CD4-positive, alpha-beta T cell treated with Interleukin-6 for 4 hours (primary cell): Measurements from ENCODE around the gene EMP2.
"Not testable (repeated sequence)": the region's sequence is repeated elsewhere in the genome, so short reads cannot be mapped to it uniquely, and the experiment has no call there.

Source experiments
- DNase-seq: peaks from one replicate; pipeline ENCODE4 v3.0.0-alpha.2; 2020; ENCODE audit warnings: mixed read lengths

Gene EMP2

GRCh38 chr16:10519297-10519696 is 61.1 kb downstream of the EMP2 start:
- no peak for DNase-seq

DNA sequence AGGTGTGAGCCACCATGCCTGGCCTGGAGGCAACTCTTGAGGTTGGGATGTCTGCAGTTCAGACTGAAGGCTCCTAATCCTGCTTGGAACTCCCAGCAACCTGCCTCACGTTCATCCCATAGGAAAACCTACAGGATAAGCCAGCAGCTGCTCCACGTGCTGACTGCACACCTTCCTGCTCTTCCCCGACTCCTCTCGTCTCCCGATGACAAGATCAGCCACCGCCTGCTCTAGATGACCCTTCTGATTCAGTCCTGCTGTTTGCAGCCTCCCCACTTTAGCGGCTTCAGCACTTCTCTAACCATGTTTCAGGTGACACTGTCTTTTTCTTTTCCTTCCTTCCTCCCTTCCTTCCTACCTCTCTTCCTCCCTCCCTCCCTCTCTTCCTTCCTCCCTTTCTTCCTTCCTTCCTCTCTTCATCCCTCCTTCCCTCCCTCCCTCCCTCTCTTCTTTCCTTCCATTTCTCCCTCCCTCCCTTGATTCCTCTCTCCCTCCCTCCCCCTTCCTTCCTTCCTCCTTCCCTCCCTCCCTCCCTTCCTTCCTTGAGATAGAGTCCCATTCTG is 61.8 kb downstream of the EMP2 start:
- no peak for DNase-seq

- no peak for DNase-seq
Measured at GRCh38 chr16:10517868-10518267, 62.5 kb downstream of the EMP2 start.

- peak; percentile 58 for DNase-seq
Measured at GRCh38 chr16:10514369-10515055, 65.9 kb downstream of the EMP2 start.

DNA sequence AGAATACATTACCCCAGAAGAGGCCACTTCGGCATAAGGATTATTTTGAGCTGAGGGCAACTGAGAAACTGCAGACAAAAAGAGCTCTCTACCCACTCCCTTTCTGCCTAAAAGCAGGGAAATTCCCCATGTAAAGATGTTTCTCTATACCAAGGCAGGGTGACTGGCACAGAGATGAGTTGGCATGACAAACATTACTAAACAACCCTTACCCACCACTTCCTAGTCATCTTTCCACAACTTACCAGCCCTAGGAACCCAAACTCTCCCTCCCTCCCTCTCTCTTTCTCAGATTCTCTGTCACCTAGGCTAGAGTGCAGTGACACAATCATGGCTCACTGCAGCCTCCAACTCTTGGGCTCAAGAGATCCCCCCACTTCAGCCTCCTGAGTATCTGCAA is 68.6 kb downstream of the EMP2 start:
- DNase-seq, result no peak

DNA sequence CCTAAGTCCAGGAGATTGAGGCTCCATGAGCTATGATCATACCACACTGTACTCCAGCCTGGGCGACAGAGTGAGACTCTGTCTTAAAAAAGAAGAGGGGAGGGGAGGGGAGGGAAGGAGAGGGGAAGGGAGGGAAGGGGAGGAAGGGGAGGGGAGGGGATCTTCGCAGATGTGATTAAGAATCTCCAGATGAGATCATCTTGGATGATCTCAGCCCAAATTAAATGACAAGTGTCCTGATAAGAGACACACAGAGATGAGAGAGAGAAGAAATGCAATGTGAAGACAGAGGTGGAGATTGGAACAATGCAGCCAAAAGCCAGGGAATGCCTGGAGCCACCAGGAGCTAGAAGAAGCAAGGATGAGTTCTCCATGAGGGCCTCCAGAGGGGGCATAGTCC is 70.1 kb downstream of the EMP2 start:
- DNase-seq, result no peak

GRCh38 chr16:10509534-10510025 is 70.8 kb downstream of the EMP2 start:
- peak; percentile 75 for DNase-seq

DNA sequence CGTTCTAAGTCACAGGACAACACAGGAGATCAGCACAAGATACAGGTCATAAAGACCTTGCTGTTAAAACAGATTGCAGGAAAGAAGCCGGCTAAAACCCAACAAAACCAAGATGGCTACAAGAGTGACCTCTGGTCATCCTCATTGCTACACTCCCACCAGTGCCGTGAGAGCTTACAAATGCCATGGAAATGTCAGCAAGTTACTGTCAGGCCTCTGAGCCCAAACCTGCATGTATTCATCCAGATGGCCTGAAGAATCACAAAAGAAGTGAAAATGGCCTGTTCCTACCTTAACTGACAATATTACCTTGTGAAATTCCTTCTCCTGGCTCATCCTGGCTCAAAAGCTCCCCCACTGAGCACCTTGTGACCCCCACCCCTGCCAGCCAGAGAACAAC is 75.1 kb downstream of the EMP2 start:
- not testable (repeated sequence) for DNase-seq

- no peak for DNase-seq
Measured at GRCh38 chr16:10504404-10504885, 76.0 kb downstream of the EMP2 start.

DNA sequence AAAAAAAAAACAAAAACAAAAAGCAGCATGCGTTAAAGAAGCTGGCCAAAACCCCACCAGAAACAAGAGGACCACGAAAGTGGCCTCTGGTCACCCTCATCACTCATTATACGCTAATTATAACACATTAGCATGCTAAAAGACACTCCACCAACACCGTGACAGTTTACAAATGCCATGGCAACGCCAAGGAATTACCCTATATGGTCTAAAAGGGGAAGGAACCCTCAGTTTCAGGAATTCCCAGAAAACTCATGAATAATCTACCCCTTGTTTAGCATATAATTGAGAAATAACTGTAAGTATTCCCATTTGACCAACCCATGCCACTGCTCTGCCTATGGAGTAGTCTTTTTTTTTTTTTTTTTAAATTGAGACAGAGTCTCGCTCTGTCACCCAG is 77.6 kb downstream of the EMP2 start:
- no peak for DNase-seq

GRCh38 chr16:10501016-10501607 is 79.3 kb downstream of the EMP2 start:
- DNase-seq, result no peak

DNA sequence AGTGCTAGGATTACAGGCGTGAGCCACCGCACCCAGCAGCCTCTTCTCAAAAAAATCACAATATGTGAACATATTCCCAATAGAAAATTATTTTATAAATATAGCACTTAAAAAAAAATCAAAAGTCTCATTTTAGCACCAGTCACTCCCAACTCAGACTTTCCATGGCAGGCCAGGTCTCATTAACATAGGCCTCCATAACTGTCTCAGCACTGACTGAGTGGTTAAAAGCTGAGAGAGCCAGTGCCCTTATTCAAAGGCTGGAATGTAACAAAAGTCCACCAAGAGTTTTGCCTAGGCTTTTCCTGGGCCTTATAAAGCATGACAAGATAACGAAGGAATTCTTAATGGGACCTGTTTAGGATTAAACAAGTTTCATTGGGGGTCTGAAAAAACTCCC is 79.8 kb downstream of the EMP2 start:
- no peak for DNase-seq

DNA sequence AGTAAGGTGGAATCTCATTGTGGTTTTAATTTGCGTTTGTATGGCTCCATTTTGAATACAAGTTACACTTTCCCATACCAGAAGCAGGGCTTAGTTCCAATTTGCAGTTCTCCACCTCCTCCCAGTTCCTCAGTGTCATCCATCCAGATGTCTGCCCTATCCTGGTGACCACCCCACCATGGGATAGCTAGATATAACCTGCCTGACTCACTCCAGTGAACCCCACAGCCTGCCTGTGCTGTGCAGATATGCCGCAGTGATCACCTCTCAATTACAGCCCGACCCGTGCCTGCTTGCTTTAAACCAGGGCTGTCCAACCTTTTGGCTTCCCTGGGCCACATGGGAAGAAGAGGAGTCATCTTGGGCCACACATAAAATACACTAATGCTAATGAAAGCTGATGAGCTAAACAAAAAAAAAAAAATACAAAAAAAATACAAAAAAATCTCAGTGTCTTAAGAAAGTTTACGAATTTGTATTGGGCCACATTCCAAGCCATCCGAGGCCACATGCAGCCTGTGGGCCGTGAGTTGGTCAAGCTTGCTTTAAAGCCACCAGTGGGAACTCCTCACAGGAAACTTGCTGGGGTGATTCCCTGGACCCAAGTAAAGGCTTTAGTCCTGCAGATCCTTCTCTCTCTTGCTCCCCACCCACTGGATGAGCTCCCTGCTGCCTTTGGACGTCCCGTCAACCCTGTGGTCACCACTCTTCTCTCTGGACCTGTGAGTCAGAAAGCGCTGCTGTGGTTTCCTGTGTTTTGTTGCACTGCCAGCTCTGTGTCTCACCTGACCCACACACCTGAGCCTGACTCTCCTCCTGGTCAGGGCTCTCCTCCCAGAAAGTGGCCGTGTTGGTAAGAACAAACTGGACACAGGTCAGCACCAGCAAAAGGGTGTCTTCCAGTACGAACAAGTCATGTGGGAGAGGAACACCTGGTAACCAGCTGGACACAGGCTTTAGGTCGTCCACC is 83.0 kb downstream of the EMP2 start:
- no peak for DNase-seq

- no peak for DNase-seq
Measured at GRCh38 chr16:10495031-10495345, 85.4 kb downstream of the EMP2 start.

DNA sequence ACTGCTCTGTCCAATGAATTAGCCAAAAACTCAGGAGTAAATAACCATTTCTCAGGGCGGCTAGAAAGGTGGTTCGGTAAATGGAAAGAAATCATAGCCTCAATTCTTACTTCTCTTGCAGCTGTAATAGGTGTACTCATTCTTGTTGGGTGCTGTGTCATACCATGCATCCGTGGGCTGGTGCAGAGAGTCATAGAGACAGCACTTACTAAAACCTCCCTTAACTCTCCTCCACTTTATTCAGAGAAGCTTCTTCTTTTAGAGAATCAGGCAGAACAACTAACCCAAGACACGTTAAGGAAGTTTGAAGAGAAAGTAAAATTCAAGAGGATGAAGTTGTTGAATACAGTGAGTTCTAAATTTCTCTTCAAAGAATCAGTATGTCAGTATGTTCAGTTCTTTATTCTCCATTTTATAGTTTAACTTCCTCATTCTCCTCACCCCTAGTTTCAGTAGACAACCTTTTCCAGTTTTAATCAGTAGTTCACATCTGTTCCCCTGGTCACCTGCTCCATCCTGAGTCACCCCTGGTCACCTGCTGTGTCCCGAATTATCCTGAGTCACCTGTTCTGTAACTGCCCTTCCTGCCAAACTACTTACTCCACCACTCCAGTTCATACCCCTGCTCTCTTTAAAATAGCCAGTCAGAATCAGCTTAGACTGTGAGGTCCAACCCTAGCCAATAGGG is 85.9 kb downstream of the EMP2 start:
- DNase-seq, result no peak

DNA sequence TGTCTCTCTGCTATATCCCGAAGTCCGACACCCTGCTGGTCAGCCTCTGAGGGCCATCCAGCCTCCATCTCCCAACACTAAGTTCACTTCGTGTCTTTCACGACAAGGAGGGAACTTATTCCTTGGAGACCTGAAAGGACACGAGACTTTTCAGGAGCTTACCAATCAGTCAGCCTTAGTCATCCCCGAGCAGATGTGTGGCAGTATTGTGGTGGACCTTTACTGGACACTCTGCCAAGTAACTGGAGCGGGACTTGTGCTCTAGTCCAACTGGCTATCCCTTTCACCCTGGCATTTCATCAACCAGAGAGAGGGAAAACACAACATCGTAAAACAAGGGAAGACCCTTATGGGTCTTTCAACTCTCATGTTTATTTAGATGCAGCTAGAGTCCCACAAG is 87.1 kb downstream of the EMP2 start:
- DNase-seq, result no peak

DNA sequence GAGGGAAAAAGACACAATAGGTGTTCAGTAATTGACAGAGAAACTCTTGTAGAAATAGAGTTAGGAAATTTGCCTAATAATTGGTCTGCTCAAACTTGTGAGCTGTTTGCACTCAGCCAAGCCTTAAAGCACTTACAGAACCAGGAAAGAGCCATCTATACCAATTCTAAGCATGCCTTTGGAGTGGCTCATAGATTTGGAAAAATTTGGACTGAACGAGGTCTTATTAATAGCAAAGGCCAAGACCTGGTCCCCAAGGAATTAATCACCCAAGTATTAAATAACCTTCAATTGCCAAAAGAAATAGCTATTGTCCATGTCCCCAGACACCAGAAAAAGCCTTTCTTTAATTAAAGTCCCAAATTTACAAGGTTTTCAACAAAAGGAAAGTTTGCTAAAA is 90.3 kb downstream of the EMP2 start:
- no peak for DNase-seq

DNA sequence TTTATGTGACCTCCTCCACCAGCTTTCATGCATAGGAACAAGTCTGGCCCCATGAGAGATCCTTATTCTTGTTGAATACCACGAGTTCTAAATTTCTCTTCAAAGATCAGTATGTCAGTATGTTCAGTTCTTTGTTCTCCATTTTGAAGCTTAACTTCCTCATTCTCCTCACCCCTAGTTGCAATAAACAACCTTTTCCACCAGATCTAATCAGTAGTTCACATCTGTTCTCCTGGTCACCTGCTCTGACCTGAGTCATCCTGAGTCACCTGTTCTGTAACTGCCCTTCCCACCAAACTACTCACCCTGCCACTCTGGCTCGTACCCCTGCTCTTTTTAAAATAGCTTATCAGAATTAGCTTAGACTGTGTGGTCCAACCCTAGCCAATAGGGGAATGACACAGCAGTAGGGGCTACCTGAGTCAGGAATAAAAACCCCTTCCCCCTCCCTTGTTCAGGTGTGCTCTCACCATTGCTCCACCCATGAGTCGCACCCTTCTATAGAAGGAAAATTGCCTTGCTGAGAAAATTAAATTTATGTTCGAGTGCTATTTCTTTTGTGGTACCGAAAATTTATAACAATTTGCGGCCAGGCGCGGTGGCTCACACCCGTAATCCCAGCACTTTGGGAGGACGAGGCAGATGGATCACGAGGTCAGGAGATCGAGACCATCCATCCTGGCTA is 94.6 kb downstream of the EMP2 start:
- no peak for DNase-seq

- DNase-seq, result no peak
Measured at GRCh38 chr16:10485159-10485558, 95.2 kb downstream of the EMP2 start.

- no peak for DNase-seq
Measured at GRCh38 chr16:10480151-10480550, 100.2 kb downstream of the EMP2 start.
